DOHH2 (cell line): ENCODE results near the gene CAMK2D.

Experiments used
- EZH2phosphoT487 ChIP-seq: fragments of 200-600 bp; sonication (generic); IDR thresholded peaks from 2 replicates; pipeline ENCODE4 v1.6.1; 2017; ENCODE audit warnings: borderline replicate concordance, mild to moderate bottlenecking, antibody characterized with exemption, low read length, moderate library complexity, mixed read lengths
- TF ChIP-seq, protein P1 (sequence below): fragments of 200-600 bp; sonication (generic); IDR thresholded peaks from one replicate; pipeline ENCODE4 v1.5.1; 2014; ENCODE audit warnings: antibody characterized with exemption, mild to moderate bottlenecking, low read depth, low read length; ENCODE audit not compliant: poor library complexity, severe bottlenecking

DNA sequence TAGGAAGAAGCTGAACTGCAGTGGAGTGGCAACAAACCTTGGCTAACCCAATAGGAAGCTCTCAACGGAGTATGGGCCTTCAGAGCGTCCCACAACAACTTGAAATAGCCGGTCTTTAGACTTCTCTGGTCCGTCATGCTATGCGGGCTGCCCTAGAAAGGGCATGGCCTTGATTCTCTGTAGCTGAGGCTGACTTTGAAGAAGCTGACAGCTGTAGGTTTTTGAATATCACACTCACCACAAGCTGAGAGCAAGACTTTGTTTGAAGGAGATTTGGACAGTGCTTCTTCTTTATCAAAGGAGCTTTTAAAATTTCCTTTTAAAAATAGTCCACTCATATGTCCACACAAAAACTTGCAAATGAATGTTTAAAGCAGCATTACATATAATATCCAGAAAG, 322.9 kb downstream of the CAMK2D start:
- TF ChIP-seq, protein P1, sequence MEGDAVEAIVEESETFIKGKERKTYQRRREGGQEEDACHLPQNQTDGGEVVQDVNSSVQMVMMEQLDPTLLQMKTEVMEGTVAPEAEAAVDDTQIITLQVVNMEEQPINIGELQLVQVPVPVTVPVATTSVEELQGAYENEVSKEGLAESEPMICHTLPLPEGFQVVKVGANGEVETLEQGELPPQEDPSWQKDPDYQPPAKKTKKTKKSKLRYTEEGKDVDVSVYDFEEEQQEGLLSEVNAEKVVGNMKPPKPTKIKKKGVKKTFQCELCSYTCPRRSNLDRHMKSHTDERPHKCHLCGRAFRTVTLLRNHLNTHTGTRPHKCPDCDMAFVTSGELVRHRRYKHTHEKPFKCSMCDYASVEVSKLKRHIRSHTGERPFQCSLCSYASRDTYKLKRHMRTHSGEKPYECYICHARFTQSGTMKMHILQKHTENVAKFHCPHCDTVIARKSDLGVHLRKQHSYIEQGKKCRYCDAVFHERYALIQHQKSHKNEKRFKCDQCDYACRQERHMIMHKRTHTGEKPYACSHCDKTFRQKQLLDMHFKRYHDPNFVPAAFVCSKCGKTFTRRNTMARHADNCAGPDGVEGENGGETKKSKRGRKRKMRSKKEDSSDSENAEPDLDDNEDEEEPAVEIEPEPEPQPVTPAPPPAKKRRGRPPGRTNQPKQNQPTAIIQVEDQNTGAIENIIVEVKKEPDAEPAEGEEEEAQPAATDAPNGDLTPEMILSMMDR = no peak
- no peak for TF ChIP-seq EZH2phosphoT487
